Parathyroid adenoma (tissue), 2 donors: ENCODE data around the gene NOL8.

Source experiments
- H2AFZ ChIP-seq: fragments of 300-600 bp; sonication (generic); one replicate; pipeline ENCODE4 v1.7.0; 2017; ENCODE audit warnings: antibody characterized with exemption, mild to moderate bottlenecking
- H3K27ac ChIP-seq: fragments of 300-600 bp; sonication (generic); one replicate; pipeline ENCODE4 v1.7.0; 2017
- H3K27me3 ChIP-seq: fragments of 300-600 bp; sonication (generic); one replicate; pipeline ENCODE4 v1.7.0; 2017; ENCODE audit warnings: low read length; ENCODE audit not compliant: control insufficient read depth, insufficient read depth
- H3K36me3 ChIP-seq: fragments of 300-600 bp; sonication (generic); one replicate; pipeline ENCODE4 v1.7.0; 2017; ENCODE audit warnings: low read length; ENCODE audit not compliant: control insufficient read depth, insufficient read depth
- H3K4me1 ChIP-seq: fragments of 300-600 bp; sonication (generic); one replicate; pipeline ENCODE4 v1.7.0; 2017; ENCODE audit warnings: control low read depth
- H3K4me2 ChIP-seq: fragments of 300-600 bp; sonication (generic); one replicate; pipeline ENCODE4 v1.7.0; 2017; ENCODE audit warnings: low read length
- H3K4me3 ChIP-seq: fragments of 300-600 bp; sonication (generic); one replicate; pipeline ENCODE4 v1.7.0; 2017; ENCODE audit warnings: low read depth, low read length
- H3K79me2 ChIP-seq: fragments of 300-600 bp; sonication (generic); one replicate; pipeline ENCODE4 v1.7.0; 2017; ENCODE audit warnings: control low read depth
- H3K9ac ChIP-seq: fragments of 300-600 bp; sonication (generic); one replicate; pipeline ENCODE4 v1.7.0; 2017; ENCODE audit warnings: mild to moderate bottlenecking
- H3K9me3 ChIP-seq: fragments of 300-600 bp; sonication (generic); one replicate; pipeline ENCODE4 v1.7.0; 2017; ENCODE audit warnings: low read length; ENCODE audit not compliant: control insufficient read depth
- CTCF ChIP-seq: fragments of 300-600 bp; sonication (generic); IDR thresholded peaks from one replicate; pipeline ENCODE4 v1.7.0; 2017; ENCODE audit warnings: antibody characterized with exemption, mild to moderate bottlenecking
- donor health status: primary hyperparathyroidism.

The NOL8 gene

GRCh38 chr9:92328225-92328624, 3.1 kb upstream of the NOL8 start:
- TF ChIP-seq CTCF, result no peak

GRCh38 chr9:92327283-92327850, 2.2 kb upstream of the NOL8 start:
- no peak overlapping the region for H3K4me2 ChIP-seq
- peaks cover 3% of the 10 kb centered on the region for H3K4me1 ChIP-seq
- no peaks in the 10 kb centered on the region for H3K27me3 ChIP-seq
- H3K9me3 ChIP-seq, result no peaks in the 10 kb centered on the region
- H3K9ac ChIP-seq, result no peak overlapping the region
- H2AFZ ChIP-seq, result no peak overlapping the region
- TF ChIP-seq CTCF, result no peak
- no peak overlapping the region for H3K4me3 ChIP-seq
- no peaks in the 10 kb centered on the region for H3K36me3 ChIP-seq
- no peak overlapping the region for H3K27ac ChIP-seq
- peaks cover 3% of the 10 kb centered on the region for H3K79me2 ChIP-seq

More at GRCh38 chr9:92328225-92328624, 3.1 kb upstream of the NOL8 start:
- Histone ChIP-seq H2AFZ (no peak overlapping the region), H3K9me3 (no peaks in the 10 kb centered on the region), H3K4me1 (peaks cover 3% of the 10 kb centered on the region), H3K9ac (no peak overlapping the region), H3K79me2 (peaks cover 3% of the 10 kb centered on the region), H3K27ac (no peak overlapping the region), H3K4me2 (no peak overlapping the region), H3K36me3 (no peaks in the 10 kb centered on the region), H3K27me3 (no peaks in the 10 kb centered on the region), H3K4me3 (no peak overlapping the region)

GRCh38 chr9:92325991-92326500, 896 bp upstream of the NOL8 start:
- TF ChIP-seq CTCF, result no peak
- no peaks in the 10 kb centered on the region for H3K27me3 ChIP-seq
- H2AFZ ChIP-seq, result peak overlapping the region; percentile 77
- H3K36me3 ChIP-seq, result no peaks in the 10 kb centered on the region
- H3K27ac ChIP-seq, result peak overlapping the region; percentile 91
- H3K4me3 ChIP-seq, result peak overlapping the region; percentile 99
- H3K4me1 ChIP-seq, result peaks cover 3% of the 10 kb centered on the region
- H3K9me3 ChIP-seq, result no peaks in the 10 kb centered on the region
- peak overlapping the region; percentile 88 for H3K4me2 ChIP-seq
- H3K9ac ChIP-seq, result no peak overlapping the region
- peaks cover 3% of the 10 kb centered on the region for H3K79me2 ChIP-seq

DNA sequence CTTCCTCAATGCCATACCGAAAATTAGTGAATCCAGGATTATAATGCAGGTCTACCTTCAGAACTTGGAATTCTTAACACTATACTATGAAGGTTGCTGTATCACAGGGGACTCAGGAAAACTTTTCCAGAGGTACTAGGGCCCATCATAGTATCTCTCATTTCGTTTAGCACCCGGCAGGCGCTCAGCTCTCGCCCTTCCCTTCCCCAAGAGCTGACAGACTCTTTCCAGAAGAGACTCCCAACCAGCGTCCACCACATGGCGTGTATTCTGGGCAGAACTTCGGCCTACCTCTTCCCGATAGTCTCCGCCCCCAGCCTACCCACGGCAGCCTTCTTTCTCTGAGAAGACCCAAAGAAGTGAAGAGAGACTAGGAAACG, 271 bp downstream of the NOL8 start:
- no peak for TF ChIP-seq CTCF
- peak overlapping the region; percentile 91 for H3K27ac ChIP-seq
- peak overlapping the region; percentile 99 for H3K4me3 ChIP-seq
- no peaks in the 10 kb centered on the region for H3K36me3 ChIP-seq
- H2AFZ ChIP-seq, result peak overlapping the region; percentile 77
- H3K27me3 ChIP-seq, result no peaks in the 10 kb centered on the region
- H3K9ac ChIP-seq, result no peak overlapping the region
- H3K79me2 ChIP-seq, result peaks cover 3% of the 10 kb centered on the region
- H3K4me2 ChIP-seq, result peak overlapping the region; percentile 88
- H3K4me1 ChIP-seq, result peaks cover 3% of the 10 kb centered on the region
- no peaks in the 10 kb centered on the region for H3K9me3 ChIP-seq

DNA sequence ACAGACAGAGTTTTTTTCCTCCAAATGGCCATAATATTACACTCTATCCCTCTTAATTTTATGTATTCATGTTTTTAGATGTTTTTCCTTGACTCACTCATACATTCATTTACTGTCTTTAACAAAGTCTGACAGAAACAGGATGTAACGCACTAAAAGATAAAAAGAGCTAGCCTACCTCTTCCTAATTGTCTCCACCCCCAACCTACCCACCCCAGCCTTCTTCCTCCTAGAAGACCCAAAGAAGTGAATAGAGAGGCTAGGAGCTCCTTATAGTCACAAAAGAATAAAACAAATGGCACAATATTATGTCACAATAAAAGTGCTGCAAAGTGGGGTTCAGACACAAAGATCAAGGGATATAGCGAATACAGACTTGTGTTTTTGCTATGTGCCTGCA, 719 bp downstream of the NOL8 start:
- no peaks in the 10 kb centered on the region for H3K27me3 ChIP-seq

More for the DNA sequence above, 719 bp downstream of the NOL8 start:
- Histone ChIP-seq H3K79me2 (peaks cover 3% of the 10 kb centered on the region), H2AFZ (no peak overlapping the region), H3K36me3 (no peaks in the 10 kb centered on the region), H3K4me1 (peaks cover 3% of the 10 kb centered on the region), H3K27ac (no peak overlapping the region), H3K9ac (no peak overlapping the region), H3K4me2 (peak overlapping the region; percentile 88), H3K9me3 (no peaks in the 10 kb centered on the region), H3K4me3 (peak overlapping the region; percentile 99)
- TF ChIP-seq CTCF, result no peak
